Astrocyte (in vitro differentiated cells and primary cell): Measurements from ENCODE around the gene MYZAP. TPM values are rescaled to one million over a fixed set of nuclear protein-coding genes. Genes with fewer than 3 reads are reported as not detected.

Experiments used
- DNase-seq: peaks from one replicate; pipeline ENCODE4 v3.0.0-alpha.2; 2010; ENCODE audit warnings: low read depth
- FAIRE-seq: peaks from 2 replicates; lab custom pipeline; 2011; peaks lifted over from hg19 to GRCh38; lab: Jason Lieb, UNC
- H2AFZ ChIP-seq: 2 replicates; pipeline ENCODE4 v1.6.0; 2012; ENCODE audit warnings: low read depth, low read length, inconsistent platforms
- H3K27ac ChIP-seq: 2 replicates; pipeline ENCODE4 v1.5.1; 2011; ENCODE audit warnings: low read depth, low read length, inconsistent platforms
- H3K27me3 ChIP-seq: 2 replicates; pipeline ENCODE4 v1.6.0; 2011; ENCODE audit warnings: low read length, inconsistent platforms; ENCODE audit not compliant: insufficient read depth
- H3K36me3 ChIP-seq: 2 replicates; pipeline ENCODE4 v1.5.1; 2011; ENCODE audit warnings: low read length, inconsistent platforms; ENCODE audit not compliant: insufficient read depth
- H3K4me1 ChIP-seq: 2 replicates; pipeline ENCODE4 v1.5.1; 2011; ENCODE audit warnings: low read length, inconsistent platforms; ENCODE audit not compliant: insufficient read depth
- H3K4me2 ChIP-seq: 2 replicates; pipeline ENCODE4 v1.6.0; 2012; ENCODE audit warnings: low read length, inconsistent platforms
- H3K4me3 ChIP-seq: 2 replicates; pipeline ENCODE4 v1.5.1; 2011; ENCODE audit warnings: low read depth, mild to moderate bottlenecking, low read length, inconsistent platforms; ENCODE audit not compliant: insufficient read depth
- H3K79me2 ChIP-seq: 2 replicates; pipeline ENCODE4 v1.6.0; 2012; ENCODE audit warnings: mild to moderate bottlenecking, low read length, inconsistent platforms; ENCODE audit not compliant: insufficient read depth
- H3K9ac ChIP-seq: 2 replicates; pipeline ENCODE4 v1.6.0; 2012; ENCODE audit warnings: mild to moderate bottlenecking, low read length, inconsistent platforms
- H3K9me3 ChIP-seq: 2 replicates; pipeline ENCODE4 v1.5.1; 2012; ENCODE audit warnings: low read depth, mild to moderate bottlenecking, low read length, inconsistent platforms; ENCODE audit not compliant: insufficient read depth
- H4K20me1 ChIP-seq: 2 replicates; pipeline ENCODE4 v1.6.0; 2012; ENCODE audit warnings: low read length, inconsistent platforms; ENCODE audit not compliant: insufficient read depth
- H3K27ac Mint-ChIP-seq: one replicate; pipeline ENCODE4 v1.8.0; 2021; ENCODE audit warnings: mild to moderate bottlenecking, mixed read lengths; ENCODE audit not compliant: unreplicated experiment
- H3K27me3 Mint-ChIP-seq: one replicate; pipeline ENCODE4 v1.8.0; 2021; ENCODE audit warnings: low read depth, mixed read lengths; ENCODE audit not compliant: unreplicated experiment
- H3K36me3 Mint-ChIP-seq: one replicate; pipeline ENCODE4 v1.8.0; 2021; ENCODE audit warnings: low read depth, mixed read lengths; ENCODE audit not compliant: unreplicated experiment
- H3K4me1 Mint-ChIP-seq: one replicate; pipeline ENCODE4 v1.8.0; 2021; ENCODE audit warnings: low read depth, mixed read lengths; ENCODE audit not compliant: unreplicated experiment
- H3K4me3 Mint-ChIP-seq: one replicate; pipeline ENCODE4 v1.8.0; 2021; ENCODE audit warnings: mild to moderate bottlenecking, moderate library complexity, mixed read lengths; ENCODE audit not compliant: unreplicated experiment
- H3K9me3 Mint-ChIP-seq: one replicate; pipeline ENCODE4 v1.8.0; 2021; ENCODE audit warnings: mild to moderate bottlenecking, mixed read lengths; ENCODE audit not compliant: unreplicated experiment
- EZH2 ChIP-seq: IDR thresholded peaks from 2 replicates; pipeline ENCODE4 v1.6.1; 2012; ENCODE audit warnings: mild to moderate bottlenecking, low read length, inconsistent platforms; ENCODE audit not compliant: insufficient read depth
- total RNA-seq: library from RNA; stranded (reverse); gene quantifications from 2 replicates; pipeline ENCODE4 v1.2.1, GENCODE V29; 2021
- TF ChIP-seq, protein P1 (sequence below): IDR thresholded peaks from 2 replicates; pipeline ENCODE4 v1.5.1; 2011; ENCODE audit warnings: low read depth, mild to moderate bottlenecking, inconsistent platforms, low read length, moderate library complexity; ENCODE audit not compliant: insufficient read depth

Gene MYZAP
- total RNA-seq, 1 donor from 2014 or later, result 0.41 TPM

DNA sequence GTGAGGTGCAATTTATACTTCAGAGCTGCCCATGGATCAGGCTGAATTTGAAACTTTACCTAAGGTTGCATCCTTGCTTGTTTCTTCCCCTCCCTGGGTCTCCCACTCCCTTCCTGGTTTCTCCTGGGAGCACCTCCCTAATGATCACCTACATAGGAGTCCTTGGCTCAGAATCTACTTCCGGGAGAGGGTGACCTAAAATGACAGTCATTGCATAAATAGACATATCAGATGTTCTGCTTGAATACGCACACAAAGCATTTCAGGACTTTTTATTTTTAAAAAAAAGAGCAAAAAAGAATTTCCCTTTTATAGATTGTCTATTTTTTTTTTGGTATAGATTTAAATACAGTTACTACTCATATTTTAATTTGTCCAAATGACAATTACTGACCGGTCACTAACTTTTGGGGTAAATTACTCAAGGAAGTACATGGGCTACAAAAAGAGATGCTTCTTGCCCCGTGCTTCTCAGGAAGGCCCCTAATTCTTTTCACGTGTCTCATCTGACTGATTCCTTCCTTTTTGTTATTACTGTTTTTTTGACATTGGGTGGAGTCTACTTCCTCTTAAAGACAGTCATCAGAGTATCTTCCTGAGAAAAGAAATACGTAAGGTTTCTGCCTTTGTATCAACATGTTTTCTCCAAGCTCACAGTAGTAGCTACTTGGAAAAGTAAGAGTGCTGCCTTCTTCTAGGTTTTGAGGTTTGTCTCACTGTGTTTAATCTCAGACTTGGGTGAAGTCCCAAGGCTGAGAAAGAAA is 4.9 kb upstream of the MYZAP start:
- no peak for FAIRE-seq

DNA sequence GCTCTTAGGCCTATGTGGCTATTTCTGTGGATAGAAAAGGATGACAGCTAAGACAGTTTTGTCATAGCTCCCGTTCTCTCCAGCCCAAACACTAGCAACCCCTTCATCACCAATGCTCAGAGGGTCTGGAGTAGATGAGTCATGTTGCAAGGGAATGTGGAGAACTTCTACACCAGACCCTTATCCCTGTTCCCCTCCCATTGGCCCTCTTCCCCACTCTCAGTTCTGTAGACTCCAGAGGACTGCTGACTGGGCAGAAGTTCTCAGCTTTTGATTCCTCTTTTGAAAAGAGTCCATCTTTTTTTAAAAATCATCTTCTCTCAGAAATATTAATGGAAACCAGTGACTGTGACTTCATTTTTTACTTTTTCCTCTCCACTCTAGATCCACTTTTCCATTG is 2.4 kb upstream of the MYZAP start:
- no peaks in the 10 kb centered on the region for H4K20me1 ChIP-seq
- Mint-ChIP-seq H3K9me3 (peaks cover 4% of the 10 kb centered on the region), H3K36me3 (no peaks in the 10 kb centered on the region), H3K27me3 (peaks cover 35% of the 10 kb centered on the region), H3K27ac (no peak overlapping the region), H3K4me1 (peaks cover 9% of the 10 kb centered on the region), H3K4me3 (no peak overlapping the region)
- H3K79me2 ChIP-seq, result no peaks in the 10 kb centered on the region
- DNase-seq (no peak), FAIRE-seq (no peak)
- H3K27me3 ChIP-seq, result peaks cover 17% of the 10 kb centered on the region
- H3K9me3 ChIP-seq, result no peaks in the 10 kb centered on the region
- H3K4me3 ChIP-seq, result no peak overlapping the region
- no peak overlapping the region for H2AFZ ChIP-seq
- no peak overlapping the region for H3K9ac ChIP-seq
- H3K36me3 ChIP-seq, result no peaks in the 10 kb centered on the region
- H3K4me2 ChIP-seq, result no peak overlapping the region
- no peak for TF ChIP-seq EZH2
- TF ChIP-seq, protein P1, sequence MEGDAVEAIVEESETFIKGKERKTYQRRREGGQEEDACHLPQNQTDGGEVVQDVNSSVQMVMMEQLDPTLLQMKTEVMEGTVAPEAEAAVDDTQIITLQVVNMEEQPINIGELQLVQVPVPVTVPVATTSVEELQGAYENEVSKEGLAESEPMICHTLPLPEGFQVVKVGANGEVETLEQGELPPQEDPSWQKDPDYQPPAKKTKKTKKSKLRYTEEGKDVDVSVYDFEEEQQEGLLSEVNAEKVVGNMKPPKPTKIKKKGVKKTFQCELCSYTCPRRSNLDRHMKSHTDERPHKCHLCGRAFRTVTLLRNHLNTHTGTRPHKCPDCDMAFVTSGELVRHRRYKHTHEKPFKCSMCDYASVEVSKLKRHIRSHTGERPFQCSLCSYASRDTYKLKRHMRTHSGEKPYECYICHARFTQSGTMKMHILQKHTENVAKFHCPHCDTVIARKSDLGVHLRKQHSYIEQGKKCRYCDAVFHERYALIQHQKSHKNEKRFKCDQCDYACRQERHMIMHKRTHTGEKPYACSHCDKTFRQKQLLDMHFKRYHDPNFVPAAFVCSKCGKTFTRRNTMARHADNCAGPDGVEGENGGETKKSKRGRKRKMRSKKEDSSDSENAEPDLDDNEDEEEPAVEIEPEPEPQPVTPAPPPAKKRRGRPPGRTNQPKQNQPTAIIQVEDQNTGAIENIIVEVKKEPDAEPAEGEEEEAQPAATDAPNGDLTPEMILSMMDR, result no peak
- no peaks in the 10 kb centered on the region for H3K4me1 ChIP-seq
- H3K27ac ChIP-seq, result no peak overlapping the region

More for the DNA sequence above, 4.9 kb upstream of the MYZAP start:
- H3K9me3 Mint-ChIP-seq, result peaks cover 12% of the 10 kb centered on the region
- Histone ChIP-seq H3K9me3 (no peaks in the 10 kb centered on the region), H3K36me3 (no peaks in the 10 kb centered on the region), H3K9ac (no peak overlapping the region), H3K27me3 (peaks cover 9% of the 10 kb centered on the region), H3K4me1 (no peaks in the 10 kb centered on the region), H3K4me2 (no peak overlapping the region), H3K79me2 (no peaks in the 10 kb centered on the region), H4K20me1 (no peaks in the 10 kb centered on the region), H3K27ac (no peak overlapping the region), H2AFZ (no peak overlapping the region), H3K4me3 (no peak overlapping the region)
- no peaks in the 10 kb centered on the region for H3K36me3 Mint-ChIP-seq
- peaks cover 40% of the 10 kb centered on the region for H3K27me3 Mint-ChIP-seq
- no peak overlapping the region for H3K27ac Mint-ChIP-seq
- DNase-seq, result no peak
- peaks cover 9% of the 10 kb centered on the region for H3K4me1 Mint-ChIP-seq
- TF ChIP-seq, protein P1, result no peak
- no peak overlapping the region for H3K4me3 Mint-ChIP-seq

DNA sequence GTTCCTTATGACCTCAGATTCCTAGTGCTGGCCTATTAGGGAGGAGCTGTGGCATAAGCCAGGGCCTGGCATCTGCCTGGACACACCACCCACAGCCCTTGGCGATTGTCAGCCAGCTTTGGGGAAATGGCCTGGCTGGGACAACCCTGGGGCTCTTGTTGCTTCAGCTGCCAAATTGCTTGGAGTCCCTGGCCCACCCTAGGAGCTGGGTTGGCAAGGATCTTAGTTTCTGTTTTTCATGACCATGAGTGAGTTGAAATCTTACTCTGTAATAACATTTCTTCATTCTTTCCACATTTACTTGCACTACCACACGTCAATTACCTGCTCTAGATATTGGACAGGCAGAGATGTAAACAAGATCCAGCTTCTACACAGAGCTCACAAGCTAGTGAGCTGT is 1.9 kb upstream of the MYZAP start:
- Histone ChIP-seq H3K9ac (no peak overlapping the region), H3K4me3 (no peak overlapping the region), H3K9me3 (no peaks in the 10 kb centered on the region), H3K4me2 (no peak overlapping the region), H3K36me3 (no peaks in the 10 kb centered on the region), H3K79me2 (no peaks in the 10 kb centered on the region), H3K27me3 (peaks cover 17% of the 10 kb centered on the region), H3K27ac (no peak overlapping the region), H4K20me1 (no peaks in the 10 kb centered on the region), H2AFZ (no peak overlapping the region), H3K4me1 (no peaks in the 10 kb centered on the region)
- no peak for FAIRE-seq
- peaks cover 9% of the 10 kb centered on the region for H3K4me1 Mint-ChIP-seq
- DNase-seq, result no peak
- no peak for TF ChIP-seq EZH2
- TF ChIP-seq, protein P1, result no peak
- no peaks in the 10 kb centered on the region for H3K36me3 Mint-ChIP-seq
- H3K27me3 Mint-ChIP-seq, result peaks cover 34% of the 10 kb centered on the region
- no peak overlapping the region for H3K27ac Mint-ChIP-seq
- no peak overlapping the region for H3K4me3 Mint-ChIP-seq
- peaks cover 2% of the 10 kb centered on the region for H3K9me3 Mint-ChIP-seq
